GM12801 (cell line): ENCODE results near the gene PRR19.

ENCODE experiments used
- TF ChIP-seq, protein P1 (sequence below): IDR thresholded peaks from one replicate; pipeline ENCODE4 v1.5.1; 2011; ENCODE audit warnings: control low read depth; ENCODE audit not compliant: insufficient read length; ENCODE audit errors: extremely low read depth

Gene PRR19

GRCh38 chr19:42303101-42303464 is 1.2 kb downstream of the PRR19 start:
- TF ChIP-seq, protein P1, sequence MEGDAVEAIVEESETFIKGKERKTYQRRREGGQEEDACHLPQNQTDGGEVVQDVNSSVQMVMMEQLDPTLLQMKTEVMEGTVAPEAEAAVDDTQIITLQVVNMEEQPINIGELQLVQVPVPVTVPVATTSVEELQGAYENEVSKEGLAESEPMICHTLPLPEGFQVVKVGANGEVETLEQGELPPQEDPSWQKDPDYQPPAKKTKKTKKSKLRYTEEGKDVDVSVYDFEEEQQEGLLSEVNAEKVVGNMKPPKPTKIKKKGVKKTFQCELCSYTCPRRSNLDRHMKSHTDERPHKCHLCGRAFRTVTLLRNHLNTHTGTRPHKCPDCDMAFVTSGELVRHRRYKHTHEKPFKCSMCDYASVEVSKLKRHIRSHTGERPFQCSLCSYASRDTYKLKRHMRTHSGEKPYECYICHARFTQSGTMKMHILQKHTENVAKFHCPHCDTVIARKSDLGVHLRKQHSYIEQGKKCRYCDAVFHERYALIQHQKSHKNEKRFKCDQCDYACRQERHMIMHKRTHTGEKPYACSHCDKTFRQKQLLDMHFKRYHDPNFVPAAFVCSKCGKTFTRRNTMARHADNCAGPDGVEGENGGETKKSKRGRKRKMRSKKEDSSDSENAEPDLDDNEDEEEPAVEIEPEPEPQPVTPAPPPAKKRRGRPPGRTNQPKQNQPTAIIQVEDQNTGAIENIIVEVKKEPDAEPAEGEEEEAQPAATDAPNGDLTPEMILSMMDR, result no peak

GRCh38 chr19:42303876-42304275 is 1.9 kb downstream of the PRR19 start:
- TF ChIP-seq, protein P1, result no peak

DNA sequence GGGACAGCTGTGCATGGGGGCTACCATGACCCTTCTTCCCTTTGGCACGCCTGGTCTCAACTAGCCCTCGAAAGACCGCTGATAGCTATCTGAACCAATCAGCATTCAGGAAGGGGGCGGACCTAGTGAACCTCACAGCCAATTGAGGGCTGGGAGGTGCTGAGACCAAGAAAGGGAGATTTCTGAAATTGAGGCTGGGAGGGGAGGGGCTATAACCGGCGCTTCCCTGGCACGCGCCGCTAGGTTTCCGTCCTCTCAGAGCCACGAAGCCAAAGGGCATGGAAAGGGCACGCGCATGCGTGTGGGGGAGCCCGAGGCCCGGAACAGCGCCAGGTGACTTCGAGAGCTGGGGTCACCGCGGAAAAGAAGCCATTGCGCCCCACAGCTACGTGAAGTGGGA is 4.7 kb downstream of the PRR19 start:
- TF ChIP-seq, protein P1, result no peak

- TF ChIP-seq, protein P1, result no peak
These were observed 7.8 kb downstream of the PRR19 start for GRCh38 chr19:42309686-42310085.

GRCh38 chr19:42311657-42312056 is 9.7 kb downstream of the PRR19 start:
- TF ChIP-seq, protein P1, result no peak

GRCh38 chr19:42312370-42312769 is 10.4 kb downstream of the PRR19 start:
- TF ChIP-seq, protein P1, result no peak

DNA sequence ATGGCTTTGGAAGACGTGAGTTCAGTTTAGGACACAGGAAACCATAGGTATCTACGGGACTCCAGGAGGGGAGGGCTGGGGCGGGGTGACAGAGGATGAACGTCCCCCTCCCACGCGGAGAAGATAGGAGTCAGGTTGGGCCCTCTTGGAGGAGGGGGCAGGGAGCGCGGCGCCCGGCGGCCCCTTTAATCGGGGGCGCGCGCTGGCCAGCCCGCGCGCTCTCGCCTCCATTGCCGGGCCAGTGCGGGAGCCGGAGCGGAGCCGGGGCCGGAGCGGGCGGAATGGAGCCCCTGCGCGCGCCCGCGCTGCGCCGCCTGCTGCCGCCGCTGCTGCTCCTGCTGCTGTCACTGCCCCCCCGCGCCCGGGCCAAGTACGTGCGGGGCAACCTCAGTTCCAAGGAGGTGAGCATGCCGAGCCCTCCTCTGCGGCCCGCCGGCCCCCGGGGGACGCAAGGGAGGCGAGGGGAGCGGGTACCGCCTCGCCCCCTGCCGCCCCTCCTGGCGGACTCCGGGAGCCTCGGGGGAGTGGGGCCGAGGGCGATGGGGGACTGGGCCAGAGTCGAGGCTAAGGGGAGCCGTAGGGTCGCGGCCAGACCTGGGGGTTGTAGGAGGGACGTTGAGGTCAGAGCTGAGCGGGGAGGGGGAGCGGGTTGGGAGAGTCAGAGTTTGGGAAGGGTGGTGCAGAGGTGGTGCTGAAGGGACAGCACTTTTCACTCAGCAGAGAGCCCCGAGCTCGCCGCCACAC is 11.3 kb downstream of the PRR19 start, which contains the start of gene TMEM145:
TMEM145 (plus strand) TSS at position 214 of the 744 bp plus-strand sequence; CDS start at position 282, 68 bp downstream.
- TF ChIP-seq, protein P1, result no peak
